CD4-positive, alpha-beta T cell treated with Interleukin-10 for 1 hour (primary cell): ENCODE data around the gene KCNIP1.

Experiments
- DNase-seq: peaks from one replicate; pipeline ENCODE4 v3.0.0-alpha.2; 2020

The KCNIP1 gene

DNA sequence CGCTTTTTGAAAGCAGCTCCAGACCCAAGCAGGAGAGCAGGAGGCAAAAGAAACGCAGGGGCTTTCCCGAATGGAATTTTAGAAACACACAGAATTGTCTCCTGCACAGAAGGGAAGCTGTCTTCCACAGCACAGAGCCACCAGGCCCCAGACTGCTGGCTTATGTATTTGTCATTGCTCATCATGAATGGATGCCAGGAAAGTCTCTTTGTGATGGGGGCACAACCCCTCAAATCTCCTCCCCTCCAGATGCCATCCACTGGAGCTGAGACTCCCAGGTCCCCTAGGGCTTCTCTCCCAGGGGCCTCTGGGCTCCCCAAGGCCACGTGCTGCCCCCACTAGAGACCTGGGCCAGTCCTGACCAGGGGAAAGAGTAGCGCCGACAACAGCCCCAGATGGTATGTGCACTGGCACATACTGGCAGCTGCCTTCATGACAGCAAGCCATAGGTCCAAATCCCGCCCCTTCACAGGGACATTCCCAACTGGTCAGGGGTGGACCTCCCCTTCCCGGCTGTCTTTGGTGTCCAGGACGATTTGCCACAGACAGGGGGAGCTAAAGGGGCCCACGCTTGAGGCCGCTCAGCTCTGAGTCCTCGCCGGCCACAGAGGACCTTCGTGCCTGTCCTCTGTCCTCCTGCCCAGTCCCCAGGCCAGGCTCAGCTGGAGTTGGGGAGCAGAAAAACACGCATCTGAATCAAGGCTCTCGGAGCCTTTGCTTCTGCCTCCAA, 127.8 kb downstream of the KCNIP1 start:
- no peak for DNase-seq

DNA sequence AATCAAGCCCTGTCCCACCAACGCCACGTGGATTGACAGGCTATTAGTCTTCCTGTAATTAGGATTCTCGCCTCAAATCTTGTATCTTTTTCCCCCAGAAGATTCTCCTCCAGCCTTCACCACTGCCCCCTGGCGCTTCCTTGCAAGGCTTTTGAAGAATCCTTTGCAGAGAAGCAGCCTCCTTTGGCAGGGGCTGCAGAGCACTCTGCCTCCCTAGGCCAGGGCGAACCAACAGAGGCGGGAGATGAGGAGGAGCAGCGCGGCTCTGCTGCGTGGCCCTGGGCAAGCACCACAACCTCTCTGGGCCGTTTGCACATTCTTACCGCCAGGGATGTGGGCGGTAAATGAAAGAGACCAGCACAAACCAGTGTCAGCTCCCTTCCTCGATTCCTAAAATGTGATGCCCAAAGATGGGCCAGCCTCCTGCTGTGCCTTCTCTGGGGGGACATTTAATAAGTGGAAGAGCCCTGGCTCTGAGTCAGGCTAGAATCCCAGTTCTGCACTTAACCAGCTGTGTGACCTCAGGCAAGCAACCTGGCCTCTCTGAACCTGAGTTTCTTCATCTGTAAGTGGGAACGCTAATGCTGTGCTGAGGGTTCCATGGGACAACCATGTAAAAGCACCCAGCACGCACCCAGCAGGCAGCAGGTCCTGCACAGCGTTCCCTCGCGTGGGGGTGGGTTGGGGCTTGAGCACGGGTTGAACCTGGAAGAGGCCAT, 128.6 kb downstream of the KCNIP1 start:
- no peak for DNase-seq

DNA sequence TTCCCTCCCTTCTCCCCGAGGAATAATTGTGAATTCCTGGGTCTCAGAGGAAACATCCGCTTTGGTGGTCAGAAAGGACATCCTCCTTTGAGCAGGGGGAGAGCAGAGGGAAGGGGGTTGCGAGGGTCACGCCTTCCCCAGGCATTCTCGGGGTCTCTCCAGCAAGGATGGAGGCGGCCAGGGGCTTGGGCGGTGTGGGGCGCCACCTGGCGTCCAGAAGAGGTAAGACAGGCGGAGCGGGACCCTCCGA, 129.1 kb downstream of the KCNIP1 start:
- peak; percentile 41 for DNase-seq

DNA sequence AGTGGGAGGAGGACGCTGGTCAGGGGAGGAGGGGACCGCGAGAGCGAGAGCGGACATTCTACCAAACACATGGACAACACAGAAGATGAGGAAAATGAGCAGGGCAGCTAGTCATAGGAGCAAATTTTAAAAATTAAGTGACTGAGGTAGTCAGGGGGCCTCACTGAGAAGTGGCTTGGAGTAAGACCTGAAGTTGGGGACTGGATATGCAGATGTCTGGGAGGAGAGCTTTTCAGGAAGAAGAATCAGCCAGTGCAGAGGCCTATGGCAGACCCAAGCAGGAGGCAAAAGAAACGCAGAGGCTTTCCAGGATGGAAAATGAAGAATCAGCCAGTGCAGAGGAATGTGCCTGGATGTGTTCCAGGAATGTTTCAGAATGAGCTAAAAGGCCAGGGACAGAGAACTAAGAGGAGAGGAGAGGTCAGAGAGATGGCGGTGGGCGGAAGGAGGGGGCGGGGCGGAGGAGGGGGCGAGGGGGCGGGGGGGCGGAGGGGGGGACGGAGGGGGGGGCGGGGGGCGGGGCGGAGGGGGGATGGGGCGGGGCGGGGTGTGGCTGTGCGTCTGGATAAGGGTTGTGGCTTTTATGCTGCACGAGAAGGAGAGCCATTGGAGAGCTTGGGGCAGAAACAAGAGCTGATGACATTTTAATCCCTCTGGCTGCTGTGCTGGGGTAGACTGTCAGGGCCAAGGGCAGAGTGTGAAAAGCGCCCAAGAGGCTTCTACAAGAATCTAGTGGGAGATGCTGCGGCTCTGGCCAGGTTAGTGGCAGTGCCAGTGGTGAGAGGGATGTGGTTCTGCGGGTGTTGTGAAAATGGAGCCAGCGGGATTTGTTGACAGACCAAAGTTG, 129.6 kb downstream of the KCNIP1 start:
- no peak for DNase-seq

DNA sequence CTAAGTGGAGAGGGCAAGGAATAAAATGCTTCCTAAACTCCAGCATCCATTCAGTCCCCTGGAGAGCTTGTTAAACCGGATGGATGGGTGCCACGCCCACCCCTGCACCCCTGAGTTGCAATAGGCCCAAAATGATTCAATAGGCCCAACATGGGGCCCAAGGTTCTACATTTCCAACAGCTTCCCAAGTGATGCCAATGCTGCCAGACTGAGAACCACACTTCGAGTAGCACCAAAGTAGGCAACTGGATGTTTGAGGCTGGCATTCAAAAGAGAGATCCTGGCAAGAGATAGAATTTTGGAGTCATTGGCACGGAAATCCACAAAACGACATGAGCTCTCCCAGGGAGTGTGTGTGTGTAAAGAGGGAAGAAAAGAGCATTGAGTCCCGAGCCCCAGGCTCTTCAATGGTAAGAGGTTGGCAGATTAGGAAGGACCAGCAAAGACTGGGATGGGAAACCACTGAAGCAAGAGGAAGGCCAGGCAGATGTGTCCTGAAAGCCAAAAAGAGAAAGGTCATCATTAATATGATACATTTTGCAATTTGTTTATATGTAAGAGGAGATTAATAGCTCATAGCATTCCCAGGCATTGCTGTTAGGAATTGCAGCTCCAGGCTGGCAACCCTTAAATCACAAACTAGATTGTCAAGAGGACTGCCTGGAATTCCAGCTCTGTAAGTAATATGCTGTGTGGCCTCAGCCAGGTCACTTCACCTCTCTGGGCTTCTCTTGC, 130.6 kb downstream of the KCNIP1 start:
- no peak for DNase-seq

DNA sequence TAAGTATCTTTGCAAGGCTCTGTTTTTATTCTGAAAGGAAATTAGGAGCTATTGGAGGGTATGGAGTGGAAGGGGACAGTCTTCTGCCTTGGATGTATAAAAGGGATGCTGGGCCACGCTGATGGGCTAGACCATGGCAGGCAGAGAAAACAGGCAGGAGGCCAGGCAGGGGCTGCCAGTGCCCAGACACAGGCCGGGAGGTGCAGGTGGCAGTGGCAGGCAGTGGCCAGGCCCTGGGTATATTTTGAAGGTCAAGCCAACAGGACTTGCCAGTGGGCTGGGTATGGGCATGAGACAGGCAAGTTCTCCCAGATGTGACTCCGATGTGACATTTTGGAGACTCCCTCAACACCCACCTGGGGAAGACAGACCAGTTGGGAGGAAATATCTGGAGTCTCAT, 131.9 kb downstream of the KCNIP1 start:
- DNase-seq: no peak

DNA sequence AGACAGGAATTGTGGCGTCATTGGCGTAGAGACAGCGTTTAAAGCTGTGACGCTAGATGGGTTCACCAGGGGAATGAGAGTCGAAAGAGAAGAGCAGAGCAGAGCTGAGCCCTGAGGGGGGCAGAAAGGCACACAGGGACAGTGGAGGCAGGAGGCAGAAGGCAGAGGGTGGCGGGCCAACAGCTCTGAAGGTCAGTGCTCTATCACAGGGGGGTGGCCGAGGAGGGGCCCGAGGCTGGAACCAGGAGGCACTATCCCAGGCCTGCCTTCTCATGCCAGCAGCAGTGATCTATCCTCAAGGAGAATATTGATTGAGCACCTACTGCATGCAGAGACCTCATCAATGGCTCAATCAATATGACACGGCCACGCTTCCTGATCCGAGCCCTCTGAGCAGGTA, 132.4 kb downstream of the KCNIP1 start:
- DNase-seq: no peak

DNA sequence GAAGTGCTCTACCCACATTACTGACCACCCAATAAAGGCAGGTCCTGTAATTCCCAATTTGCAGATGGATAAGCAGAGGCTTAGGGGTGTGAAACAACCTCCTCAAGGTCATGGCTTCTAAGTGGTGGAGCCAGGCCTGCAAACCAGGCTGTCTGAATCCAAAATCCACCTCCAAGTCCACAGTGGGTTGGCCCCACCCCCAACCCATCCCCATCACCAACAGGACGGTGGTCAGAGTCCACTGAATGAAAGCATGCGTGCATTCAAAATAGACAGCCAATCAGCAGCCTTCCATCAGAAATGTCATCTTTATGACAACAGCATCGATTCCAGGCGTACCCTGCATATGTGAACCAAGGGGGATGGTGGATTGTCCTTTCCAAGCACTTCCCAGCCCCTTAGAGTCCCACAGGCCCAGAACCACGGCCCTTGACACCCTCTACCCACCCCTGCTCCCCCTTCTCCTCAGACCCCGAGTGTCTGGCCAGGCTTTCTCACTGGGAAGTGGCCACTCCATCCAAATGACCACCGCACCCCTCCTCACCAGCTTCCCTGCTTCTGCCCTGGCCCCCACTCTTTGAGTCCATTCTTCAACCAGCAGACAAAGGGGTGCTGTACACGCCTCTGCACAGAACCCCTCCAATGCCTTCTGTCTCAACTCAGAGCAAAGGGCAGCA, 133.1 kb downstream of the KCNIP1 start:
- no peak for DNase-seq

DNA sequence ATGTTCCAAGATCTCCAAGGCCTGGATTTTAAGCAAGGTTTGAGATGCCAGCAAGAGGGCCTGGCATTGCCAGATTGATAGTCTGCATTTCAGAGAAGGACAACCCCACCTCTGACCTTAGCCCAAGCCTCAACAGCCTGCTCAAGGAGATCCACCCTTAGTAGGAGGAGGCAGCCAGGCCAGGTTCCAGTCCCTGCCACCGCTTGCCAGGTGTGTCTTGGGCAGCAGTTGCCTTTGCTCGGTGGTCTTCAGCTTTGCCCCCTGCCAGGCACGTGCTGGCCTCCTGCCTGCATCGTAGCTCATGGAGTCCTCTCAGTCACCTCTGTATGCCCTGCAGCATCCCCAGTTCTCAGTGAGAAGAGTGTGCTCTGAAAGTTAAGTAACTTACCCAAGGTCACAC, 134.2 kb downstream of the KCNIP1 start:
- no peak for DNase-seq

DNA sequence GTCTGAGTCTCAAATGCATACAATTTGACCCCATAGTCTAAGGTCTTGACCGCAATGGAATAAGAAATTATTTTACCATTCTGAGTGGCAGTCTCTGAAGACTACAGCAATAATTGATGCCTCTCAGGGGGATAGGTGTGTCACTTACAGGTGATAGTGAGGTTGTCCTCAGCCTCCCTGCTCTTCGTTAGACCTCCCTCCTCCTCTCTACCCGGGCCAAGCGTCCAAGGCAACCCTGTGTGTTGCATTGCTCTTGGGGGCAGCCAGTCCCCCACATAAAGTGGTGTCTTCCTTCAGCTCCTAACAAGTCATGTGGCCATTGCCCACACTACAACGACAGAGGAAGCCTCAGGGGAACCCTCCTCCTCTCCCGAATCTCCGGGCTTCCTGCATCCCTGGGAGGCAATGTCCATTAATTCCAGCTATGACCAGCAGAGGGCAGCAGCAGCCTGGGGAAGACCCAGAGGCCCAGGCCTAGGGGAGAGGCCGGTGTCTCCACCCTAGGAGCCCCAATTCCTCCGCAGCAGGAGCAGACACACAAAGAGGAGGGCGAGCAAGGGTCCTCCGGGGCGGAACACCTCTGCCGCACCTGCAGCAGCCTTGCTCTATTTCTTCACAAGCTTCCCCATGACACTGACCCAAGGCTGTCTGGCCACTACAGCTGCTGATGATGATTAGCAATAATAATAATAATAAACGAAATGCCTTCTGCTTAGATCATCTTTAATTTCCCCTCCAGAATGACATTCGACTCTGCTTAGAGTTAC, 134.8 kb downstream of the KCNIP1 start:
- peak; percentile 47 for DNase-seq

DNA sequence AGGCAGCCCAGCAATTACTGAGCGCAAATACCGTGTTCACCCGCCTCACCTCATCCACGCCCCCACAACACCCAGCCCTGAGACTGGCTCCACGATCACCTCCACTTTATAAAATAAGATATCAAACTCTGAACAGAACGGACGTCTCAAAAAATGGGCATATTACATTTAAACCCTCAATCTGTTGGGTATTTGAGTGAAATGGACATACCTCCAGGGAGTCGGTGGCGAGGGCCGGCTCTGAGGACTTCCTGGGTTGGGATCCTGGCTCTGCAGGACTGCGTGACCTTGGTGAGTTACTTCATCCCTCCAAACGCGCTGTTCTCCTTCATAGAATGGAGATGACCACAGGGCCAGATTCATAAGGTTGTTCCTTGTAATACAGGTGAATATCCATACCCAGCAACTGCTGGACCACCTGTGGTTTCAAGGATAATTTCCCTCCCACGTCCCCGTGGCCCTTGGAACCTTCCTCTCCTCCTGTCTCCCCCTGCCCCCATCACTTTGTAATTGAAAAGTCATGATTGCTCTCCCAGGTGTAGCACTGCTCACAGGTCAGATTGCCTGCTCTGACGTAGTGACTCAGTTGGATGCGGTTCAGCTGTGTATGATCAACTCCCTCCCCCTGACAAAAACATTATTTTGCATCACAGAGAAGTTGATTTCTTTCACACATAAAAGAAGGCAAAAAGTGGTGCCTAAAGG, 135.6 kb downstream of the KCNIP1 start:
- DNase-seq: no peak

DNA sequence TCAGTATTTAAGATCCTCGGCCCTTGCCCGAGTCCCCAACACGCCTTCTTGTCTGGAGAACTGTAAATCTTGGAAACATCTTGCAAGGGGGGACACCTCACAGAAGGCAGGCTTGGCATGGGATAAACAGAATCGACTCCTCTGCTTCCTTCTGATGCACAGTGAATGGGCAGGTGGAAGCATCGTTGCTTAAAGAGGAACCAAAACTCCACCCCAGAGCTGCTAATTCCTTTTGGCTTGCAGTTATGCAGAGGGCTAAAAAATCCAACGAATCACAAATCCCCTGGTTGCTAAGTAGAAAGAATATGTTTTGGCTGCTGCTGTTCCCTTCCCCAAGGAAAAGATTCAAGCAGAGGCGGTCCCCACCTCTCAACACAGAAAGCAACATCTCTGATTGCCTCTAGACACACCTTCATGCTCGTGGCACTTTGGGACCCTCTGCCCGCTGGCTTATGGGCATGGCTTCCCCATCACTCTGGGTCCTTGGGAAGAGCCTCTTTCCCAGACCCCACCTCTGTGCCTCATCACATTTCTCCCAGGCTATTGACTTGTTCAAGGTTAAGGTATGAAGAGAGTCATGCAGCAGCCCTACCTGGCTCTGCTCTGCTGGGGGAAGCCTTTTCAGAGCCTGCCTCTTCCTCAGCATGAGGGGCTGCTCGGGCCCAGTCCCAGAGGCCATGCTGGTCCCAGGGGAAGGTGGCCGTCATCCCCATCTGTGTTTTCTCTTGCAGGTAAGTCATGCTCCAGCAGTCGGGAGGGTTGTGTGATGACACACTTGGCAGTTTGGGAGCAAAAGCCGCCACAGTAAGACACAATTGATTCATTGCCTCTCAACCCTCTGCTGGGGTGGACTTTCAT, 137.1 kb downstream of the KCNIP1 start:
- DNase-seq: no peak

DNA sequence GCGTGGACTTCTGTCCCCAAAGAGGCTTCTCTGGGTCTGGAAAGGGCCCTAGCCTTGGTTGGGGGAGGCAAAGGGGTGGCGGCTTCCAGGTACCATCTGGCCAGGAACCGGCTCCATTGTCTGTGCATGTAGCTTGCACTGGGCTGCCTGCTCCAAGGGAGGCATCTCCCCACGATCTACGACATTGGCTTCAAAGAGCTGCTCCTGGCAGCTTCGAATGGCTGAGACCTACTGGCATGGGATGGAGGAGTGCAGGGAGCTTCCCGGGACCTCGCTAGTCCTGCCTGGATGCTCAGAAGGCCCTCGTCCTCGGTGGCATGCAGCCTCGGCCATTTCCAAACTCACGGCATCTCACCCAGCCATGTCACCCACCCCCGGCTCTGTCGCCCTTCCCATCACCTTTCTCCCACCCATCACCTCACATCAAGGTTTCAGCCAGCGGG, 137.8 kb downstream of the KCNIP1 start:
- DNase-seq: no peak

DNA sequence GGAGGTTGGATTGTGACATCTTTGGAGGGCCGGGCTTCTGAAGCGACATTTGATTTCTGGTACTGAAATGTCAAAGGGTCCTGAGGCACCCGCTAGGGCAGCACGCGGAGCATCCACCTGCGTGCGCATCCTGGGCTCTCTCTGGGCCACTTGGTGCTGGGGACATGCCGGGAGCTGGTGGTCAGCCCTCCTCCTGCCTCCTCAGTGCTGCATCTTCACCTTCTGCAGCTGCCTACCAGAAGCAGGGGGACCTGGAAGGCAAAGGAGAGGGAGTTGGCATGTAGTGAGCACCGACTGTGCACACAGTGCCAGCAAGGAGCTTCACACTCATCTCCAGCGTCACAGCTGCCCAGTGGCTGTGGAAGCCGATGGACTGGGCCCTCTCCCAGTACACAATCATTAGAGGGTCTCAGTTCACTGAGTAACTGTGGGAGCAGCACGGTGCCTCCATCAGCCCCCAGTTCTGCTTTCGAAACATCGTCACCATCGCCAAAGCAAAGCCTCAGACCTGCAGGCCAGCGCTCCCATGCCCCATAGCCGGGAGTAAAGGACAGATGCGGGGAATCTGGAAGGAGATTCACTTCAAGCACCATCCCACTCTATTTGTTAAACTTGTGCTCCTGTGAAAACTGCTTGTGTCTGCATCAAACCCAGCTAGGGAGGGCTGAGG, 138.4 kb downstream of the KCNIP1 start:
- DNase-seq: no peak

DNA sequence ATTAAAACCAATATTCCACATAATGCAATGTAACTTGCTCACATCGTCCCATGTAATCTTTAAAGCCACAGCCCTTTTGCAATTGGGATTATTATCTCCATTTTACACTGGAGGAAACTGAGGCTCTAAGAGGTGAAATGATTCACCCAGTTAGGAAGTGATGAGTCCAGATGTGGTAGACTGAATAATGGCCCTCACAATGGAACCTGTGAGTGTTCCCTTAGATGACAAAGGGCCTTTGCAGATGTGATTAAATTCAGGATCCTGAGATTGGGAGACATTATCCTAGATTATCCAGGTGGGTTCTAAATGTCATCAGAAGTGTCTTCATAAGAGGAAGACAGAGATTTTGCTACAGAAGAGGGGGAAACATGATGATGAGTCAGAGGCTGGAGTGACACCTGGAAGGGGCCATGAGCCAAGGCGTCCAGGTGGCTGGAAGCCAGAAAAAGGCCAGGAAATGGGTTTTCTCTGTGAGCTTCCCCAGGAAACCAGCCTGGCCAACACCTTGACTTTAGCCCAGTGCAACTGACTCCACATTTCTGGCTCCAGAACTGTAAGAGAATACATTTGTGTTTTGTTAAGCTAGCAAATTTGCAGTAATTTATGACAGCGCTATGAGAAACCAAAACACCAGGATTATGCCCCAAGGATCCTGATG, 139.1 kb downstream of the KCNIP1 start:
- DNase-seq: no peak

DNA sequence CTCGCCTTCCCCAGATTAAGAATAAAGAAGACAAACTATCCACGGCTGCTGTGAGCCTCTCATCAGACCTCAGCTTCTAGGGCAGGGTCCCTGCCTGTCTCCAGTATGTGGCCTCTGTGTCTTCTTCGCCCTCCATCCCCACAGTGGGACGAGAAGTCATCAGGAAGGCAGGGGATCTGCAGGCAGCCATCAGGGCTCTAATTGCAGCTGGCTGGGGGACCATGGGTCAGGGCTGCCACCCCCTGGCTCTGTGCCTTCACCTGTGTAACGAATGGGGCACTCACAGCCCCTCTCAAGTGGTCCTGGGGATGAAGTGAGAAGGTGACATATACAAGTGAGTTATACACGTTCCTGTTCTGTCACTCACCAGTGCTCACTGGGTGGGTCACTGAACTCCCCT, 139.8 kb downstream of the KCNIP1 start:
- DNase-seq: no peak

DNA sequence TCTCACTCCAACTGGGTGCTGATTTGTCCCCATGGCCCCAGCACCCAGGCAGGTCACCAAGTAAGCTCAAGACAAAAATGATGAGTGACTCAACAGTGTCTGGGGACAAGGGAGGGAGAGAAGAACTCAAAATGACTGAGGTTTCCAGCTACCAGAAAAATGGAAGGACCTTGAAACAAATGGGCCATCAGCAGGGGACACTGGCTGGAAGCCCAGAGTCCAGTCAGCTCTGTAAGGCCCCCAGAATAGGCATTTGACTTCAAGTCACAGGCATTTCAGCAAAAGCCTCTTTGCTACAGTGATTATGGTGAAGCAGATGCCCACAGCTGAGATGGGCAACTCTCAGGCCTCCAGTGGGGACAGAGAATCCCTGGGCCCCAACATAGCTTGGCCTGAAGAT, 140.7 kb downstream of the KCNIP1 start:
- no peak for DNase-seq

DNA sequence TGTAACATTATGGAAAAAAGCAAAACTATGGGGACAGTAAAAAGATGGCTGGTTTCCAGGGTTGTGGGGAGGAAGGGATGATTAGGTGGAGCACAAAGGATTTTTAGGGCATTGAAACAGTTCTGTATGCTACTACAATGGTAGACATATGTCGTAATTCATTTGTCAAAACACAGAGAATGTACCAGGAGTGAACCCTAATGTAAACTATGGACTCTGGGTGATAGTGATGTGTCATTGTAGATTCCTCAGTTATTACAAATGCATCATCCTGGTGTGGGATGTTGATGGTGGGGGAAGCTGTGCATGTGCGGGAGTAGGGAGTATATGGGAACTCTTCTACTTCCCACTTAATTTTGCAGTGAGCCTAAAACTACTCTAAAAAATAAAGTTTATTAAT, 144.7 kb downstream of the KCNIP1 start:
- no peak for DNase-seq

DNA sequence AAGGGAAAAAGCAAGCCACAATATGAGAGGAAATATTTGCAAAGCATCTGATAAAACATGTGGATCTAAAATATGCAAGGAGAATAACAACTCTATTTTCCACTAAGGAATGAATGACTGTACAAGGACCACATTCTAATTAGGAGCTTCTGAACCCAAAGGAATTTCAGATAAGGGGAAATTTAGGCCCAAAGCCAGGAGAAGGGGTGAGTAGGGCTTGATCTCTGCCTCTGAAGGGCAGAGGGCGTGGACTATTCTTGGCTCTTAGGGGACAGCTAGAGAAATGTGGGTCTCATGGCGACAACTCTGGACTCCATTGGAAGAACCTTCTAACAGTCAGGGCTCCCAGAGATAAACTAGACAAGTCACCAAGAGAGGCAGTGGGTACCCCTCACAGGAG, 147.0 kb downstream of the KCNIP1 start:
- DNase-seq: no peak
